ENCODE data around the gene ABLIM2. TPM values are rescaled to one million over a fixed set of nuclear protein-coding genes. Genes with fewer than 3 reads are reported as not detected.

Gene ABLIM2
- polyA plus RNA-seq, 1 donor from 2014 or later = 14.9 TPM

GRCh38 chr4:8050180-8050554 is 108.4 kb downstream of the ABLIM2 start:
- H3K4me3 ChIP-seq (ENCODE audit: low read length) = no peak overlapping the region
- no peak overlapping the region for H2AFZ ChIP-seq (ENCODE audit: low read depth, low read length)
- no peak overlapping the region for H3K9ac ChIP-seq (ENCODE audit: low read length)
- H3K27ac ChIP-seq (ENCODE audit: low read length) = no peak overlapping the region
- H3K36me3 ChIP-seq (ENCODE audit: insufficient read depth, low read length) = no peaks in the 10 kb centered on the region
- no peaks in the 10 kb centered on the region for H3K9me3 ChIP-seq (ENCODE audit: low read length)
- H3K27me3 ChIP-seq (ENCODE audit: insufficient read depth, low read depth, low read length) = no peaks in the 10 kb centered on the region
- TF ChIP-seq EZH2 (IDR thresholded peaks at IDR 0.05; ENCODE audit: borderline replicate concordance, insufficient read depth, low read length, poor library complexity, severe bottlenecking) = no peak
- TF ChIP-seq SMC3 (conservative IDR thresholded peaks at IDR 0.05; ENCODE audit: poor library complexity) = no peak
- no peak for TF ChIP-seq RAD21 (conservative IDR thresholded peaks at IDR 0.05)
- no peak for TF ChIP-seq CTCF (IDR thresholded peaks at IDR 0.05; ENCODE audit: poor library complexity, severe bottlenecking)
- no peak for TF ChIP-seq POLR2AphosphoS5 (IDR thresholded peaks at IDR 0.05)
- no peak for TF ChIP-seq EP300 (conservative IDR thresholded peaks at IDR 0.05; ENCODE audit: poor library complexity, severe bottlenecking)
- TF ChIP-seq REST (IDR thresholded peaks at IDR 0.05; ENCODE audit: borderline replicate concordance) = no peak
- no peak for TF ChIP-seq MXI1 (conservative IDR thresholded peaks at IDR 0.05; ENCODE audit: poor library complexity, severe bottlenecking)
- no peak for TF ChIP-seq TAF1 (IDR thresholded peaks at IDR 0.05; ENCODE audit: low read depth)
- H3K9me2 ChIP-seq (ENCODE audit: insufficient read depth, low read length) = no peaks in the 10 kb centered on the region
- no peaks in the 10 kb centered on the region for H3K79me2 ChIP-seq (replicated peaks; ENCODE audit: insufficient read depth, low read length)
- no peak overlapping the region for H3K4me2 ChIP-seq (ENCODE audit: low read length)
- no peaks in the 10 kb centered on the region for H3F3A ChIP-seq (ENCODE audit: insufficient read depth, low read length, poor library complexity, severe bottlenecking)
- no peaks in the 10 kb centered on the region for H4K20me1 ChIP-seq (ENCODE audit: insufficient read depth)

GRCh38 chr4:8048856-8049676 is 109.5 kb downstream of the ABLIM2 start:
- Histone ChIP-seq H3K9me3 (ENCODE audit: low read length) (no peaks in the 10 kb centered on the region), H4K20me1 (ENCODE audit: insufficient read depth) (no peaks in the 10 kb centered on the region), H3K4me2 (ENCODE audit: low read length) (no peak overlapping the region), H3K36me3 (ENCODE audit: insufficient read depth, low read length) (no peaks in the 10 kb centered on the region), H3K4me3 (ENCODE audit: low read length) (no peak overlapping the region), H3F3A (ENCODE audit: insufficient read depth, low read length, poor library complexity, severe bottlenecking) (no peaks in the 10 kb centered on the region), H3K27me3 (ENCODE audit: insufficient read depth, low read depth, low read length) (no peaks in the 10 kb centered on the region), H3K79me2 (replicated peaks; ENCODE audit: insufficient read depth, low read length) (no peaks in the 10 kb centered on the region), H3K9ac (ENCODE audit: low read length) (peak overlapping the region; percentile 26), H3K9me2 (ENCODE audit: insufficient read depth, low read length) (no peaks in the 10 kb centered on the region), H2AFZ (ENCODE audit: low read depth, low read length) (no peak overlapping the region), H3K27ac (ENCODE audit: low read length) (peak overlapping the region; percentile 56)
- TF ChIP-seq SMC3 (conservative IDR thresholded peaks at IDR 0.05; ENCODE audit: poor library complexity) (no peak), TAF1 (IDR thresholded peaks at IDR 0.05; ENCODE audit: low read depth) (no peak), MXI1 (conservative IDR thresholded peaks at IDR 0.05; ENCODE audit: poor library complexity, severe bottlenecking) (no peak), EZH2 (IDR thresholded peaks at IDR 0.05; ENCODE audit: borderline replicate concordance, insufficient read depth, low read length, poor library complexity, severe bottlenecking) (no peak), EP300 (conservative IDR thresholded peaks at IDR 0.05; ENCODE audit: poor library complexity, severe bottlenecking) (no peak), REST (IDR thresholded peaks at IDR 0.05; ENCODE audit: borderline replicate concordance) (no peak), RAD21 (conservative IDR thresholded peaks at IDR 0.05) (no peak), CTCF (IDR thresholded peaks at IDR 0.05; ENCODE audit: poor library complexity, severe bottlenecking) (no peak), POLR2AphosphoS5 (IDR thresholded peaks at IDR 0.05) (no peak)

Measured in neural cell (in vitro differentiated cells).